ENCODE measurements around the gene PCSK5.
"Not testable (repeated sequence)": the region's sequence is repeated elsewhere in the genome, so short reads cannot be mapped to it uniquely, and the experiment has no call there.

Gene PCSK5

DNA sequence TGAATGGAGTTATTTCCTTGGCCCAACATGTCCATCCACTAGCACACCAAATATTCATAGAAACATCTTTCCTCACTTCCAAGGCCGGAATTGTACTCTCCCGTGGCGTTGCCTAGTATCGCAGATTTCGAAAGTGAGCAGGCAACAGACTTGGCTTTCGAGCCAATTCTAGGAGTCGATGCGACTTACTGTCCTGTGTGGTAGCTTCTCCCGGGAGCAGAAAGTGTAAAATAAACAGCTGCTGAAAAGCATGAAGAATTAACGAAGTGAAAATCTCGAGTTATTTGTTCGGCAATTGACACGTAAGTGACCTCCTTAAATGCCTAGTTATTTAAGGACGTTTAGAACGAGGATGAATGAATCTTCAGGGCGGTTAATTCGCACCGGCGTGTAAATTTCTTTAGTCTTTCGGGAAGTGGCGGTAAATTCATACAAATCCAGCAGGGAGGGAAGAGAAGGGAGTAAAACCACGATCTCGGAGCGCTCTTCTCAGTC lies 449 bp upstream of the PCSK5 start:
- DNase-seq (ENCODE audit: low read depth in 2 of 2): no peak

DNA sequence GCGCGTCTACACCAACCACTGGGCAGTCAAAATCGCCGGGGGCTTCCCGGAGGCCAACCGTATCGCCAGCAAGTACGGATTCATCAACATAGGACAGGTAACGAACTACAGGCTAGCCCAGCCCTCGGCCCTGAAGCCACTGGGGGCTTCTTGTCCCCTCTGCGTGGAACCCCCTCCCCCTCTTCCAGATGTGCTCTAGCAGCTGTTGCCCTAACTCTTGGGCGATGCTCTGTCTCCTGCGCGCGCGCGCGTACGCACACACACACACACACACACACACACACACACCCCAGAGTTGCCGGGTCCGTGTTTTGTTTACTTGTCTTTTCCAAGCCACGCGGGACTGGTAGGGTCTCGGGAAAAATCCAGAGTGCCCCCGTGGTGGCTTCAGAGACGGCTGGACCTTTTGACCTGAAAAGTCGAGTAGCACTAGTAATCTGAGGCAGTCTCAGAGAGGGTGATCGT lies 836 bp downstream of the PCSK5 start:
- DNase-seq (ENCODE audit: low read depth in 2 of 2): no peak

DNA sequence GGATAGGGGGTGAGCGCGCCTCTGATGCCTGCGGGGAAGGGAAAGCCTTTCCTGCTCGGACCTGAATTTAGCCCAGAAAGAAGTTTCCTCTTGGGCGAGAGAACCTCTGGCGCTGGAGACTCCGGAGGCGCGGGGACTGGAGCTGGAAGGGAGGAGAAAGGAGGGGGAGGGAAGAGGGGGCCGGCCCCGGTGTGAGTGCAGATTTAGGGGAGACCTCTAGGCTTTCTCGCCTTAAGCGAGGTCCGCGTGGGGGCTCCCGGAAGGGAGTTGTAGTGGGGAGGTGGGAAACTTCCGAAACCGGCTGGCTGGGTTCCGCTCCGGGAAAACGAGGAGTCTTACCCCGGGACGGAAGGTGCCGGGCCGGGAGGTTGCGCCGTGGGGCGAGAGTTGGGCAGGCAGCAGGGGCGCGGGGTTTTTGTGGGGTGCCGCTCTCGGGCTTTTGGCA lies 1.3 kb downstream of the PCSK5 start:
- DNase-seq (ENCODE audit: low read depth in 2 of 2): no peak

DNA sequence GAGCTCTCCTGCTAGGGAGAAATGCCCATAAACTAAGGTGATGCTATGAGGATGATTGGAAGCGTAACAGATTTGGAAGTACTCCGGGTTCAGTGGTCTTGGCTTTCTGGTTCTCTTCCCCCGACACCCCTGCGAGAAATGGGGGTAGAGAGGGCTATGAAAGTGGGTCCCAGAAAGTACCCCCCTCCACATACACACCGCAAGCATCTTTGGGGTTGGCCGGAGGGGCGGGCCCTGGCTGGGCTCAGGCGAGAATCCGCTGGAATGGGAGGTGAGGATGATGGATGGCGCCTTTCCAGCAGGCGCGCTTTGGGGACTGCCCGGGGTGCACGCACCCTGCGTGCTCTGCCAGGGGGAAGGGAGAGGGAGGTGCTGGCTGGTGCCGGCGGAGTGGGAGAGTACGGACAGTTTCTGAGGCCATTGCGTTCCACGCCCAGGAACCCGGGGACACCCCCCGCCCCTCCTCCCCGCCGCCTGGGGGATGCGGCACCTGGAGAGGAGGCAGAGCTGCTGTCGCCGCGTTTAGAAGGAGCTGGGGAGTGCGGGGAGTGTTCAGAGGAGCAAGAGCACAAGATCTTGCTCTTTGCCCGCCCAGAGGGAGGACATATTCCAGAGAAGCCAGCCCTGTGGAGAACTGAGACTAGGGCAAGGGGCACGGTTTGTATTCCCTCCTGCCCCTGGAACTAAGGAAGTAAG lies 1.9 kb downstream of the PCSK5 start:
- no peak for DNase-seq (ENCODE audit: low read depth in 2 of 2)

DNA sequence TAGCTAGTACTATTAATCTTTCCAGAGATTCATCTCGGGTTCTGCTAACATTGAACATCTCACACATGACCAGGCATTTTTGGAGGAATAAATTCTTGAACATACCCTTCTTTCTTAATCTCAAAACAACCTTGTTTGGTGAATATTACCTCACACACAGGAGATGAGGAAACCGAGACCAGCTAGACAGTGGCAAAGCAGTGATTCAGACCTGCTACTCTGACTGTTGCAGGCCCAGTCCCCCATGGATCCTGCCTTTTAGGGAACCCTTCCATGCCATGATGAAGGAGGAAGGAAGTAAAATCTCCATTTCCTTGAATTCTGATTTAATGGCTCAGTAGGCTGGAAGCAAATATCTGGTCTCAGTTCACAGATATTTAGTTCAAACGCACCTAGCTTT lies 2.6 kb downstream of the PCSK5 start:
- DNase-seq (ENCODE audit: low read depth in 2 of 2): no peak

DNA sequence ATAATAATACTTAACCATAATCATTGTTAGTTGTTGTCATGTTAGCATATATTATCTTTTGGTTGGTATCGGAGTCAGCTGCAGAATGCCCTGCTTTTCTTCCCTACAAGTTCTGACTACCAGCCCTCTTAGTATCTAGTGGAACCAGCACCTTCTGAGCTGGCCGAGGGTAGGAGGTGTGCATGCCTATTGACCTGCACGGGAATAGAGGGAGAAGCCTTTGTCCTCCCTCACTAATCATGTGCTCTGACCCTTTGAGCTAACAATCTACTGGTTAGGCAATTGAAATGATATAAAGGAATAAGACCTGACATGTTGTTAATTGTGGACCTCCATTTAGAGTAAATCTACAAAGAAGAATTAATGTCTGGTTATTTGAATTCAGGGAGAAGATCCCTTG lies 4.1 kb downstream of the PCSK5 start:
- no peak for DNase-seq (ENCODE audit: low read depth in 2 of 2)

DNA sequence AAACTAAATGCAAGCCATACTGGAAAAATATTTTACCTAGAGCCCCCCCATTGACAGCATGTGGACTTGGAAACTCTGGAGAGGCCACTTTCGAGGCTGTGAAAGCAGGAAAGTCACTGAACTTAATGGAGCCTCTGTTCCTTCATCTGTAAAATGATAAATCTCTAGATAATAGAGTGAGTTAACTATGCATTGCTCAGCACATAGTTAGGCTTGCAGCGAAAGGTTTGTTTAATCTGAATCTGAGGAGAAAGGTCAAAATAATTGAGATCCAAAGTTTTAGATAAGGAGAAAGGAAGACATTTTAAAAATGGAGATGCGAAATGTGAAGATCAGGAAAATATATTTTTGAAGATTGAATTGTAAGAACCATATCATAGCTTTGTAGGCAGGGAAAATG lies 4.6 kb downstream of the PCSK5 start:
- no peak for DNase-seq (ENCODE audit: low read depth in 2 of 2)

DNA sequence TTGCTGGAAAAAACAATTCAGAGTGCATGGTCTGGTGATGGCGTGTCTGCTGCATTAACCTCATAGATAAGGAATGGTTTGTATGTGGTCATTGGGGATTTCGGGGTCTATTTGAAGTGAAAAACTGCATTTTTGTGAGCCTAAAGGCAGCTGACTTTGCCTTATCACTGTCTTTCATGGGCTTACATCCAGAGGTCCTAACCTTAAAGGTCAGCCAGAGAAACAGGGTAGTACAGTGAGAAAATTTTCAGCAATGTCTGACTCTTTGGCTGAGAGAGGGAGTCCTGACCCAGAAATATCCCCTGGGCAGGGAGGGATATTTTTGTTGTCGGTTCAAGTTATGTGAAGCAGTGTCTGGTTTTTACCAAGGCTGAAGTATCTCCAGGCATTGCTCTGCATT lies 5.7 kb downstream of the PCSK5 start:
- no peak for DNase-seq (ENCODE audit: low read depth in 2 of 2)

DNA sequence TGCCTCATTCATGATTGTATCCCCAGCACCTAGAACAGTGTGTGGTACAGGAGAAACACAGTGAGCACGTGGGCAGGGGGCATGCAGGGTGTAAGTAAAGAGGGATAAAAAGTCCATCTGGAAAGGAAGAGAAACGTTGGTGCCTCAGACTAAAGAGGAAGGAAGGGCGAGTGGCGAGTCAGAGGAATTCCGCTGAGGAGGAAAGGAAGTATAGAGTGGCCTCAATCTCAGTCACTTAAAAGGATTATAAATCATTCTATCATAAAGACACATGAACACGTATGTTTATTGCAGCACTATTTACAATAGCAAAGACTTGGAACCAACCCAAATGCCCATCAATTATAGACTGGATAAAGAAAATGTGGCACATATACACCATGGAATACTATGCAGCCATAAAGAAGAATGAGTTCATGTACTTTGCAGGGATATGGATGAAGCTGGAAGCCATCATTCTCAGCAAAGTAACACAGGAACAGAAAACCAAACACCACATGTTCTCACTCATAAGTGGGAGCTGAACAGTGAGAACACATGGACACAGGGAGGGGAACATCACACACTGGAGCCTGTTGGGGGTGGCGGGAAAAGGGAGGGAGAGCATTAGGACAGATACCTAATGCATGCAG lies 10.5 kb downstream of the PCSK5 start:
- not testable (repeated sequence) for DNase-seq (ENCODE audit: low read depth in 2 of 2)

DNA sequence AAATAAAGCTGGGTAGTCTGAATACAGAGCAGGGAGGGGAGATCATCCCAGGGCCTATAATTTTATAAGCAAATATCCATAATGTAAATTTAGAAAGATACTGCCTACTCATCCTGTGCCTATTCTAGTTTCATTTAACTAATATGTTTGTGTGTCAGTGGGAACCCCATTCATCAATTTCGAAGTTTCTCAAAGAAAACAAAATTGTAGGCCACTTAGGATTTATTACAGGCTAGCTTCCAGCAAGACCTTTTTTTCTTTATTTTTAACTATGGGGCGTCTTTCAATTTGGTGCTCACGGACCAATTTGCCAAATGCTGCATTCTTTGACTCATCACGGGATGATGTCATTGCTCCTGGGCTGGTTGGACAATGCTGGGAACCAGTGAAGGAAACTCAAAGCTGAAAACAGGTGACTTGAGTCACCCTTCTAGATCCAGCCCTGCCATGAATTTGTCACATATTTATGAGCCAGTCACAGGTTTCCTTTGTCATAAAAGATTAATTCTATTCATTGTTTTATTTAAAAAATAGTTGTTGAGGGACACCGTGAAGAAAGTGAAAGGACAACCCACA lies 13.4 kb downstream of the PCSK5 start:
- DNase-seq (ENCODE audit: low read depth in 2 of 2): no peak

DNA sequence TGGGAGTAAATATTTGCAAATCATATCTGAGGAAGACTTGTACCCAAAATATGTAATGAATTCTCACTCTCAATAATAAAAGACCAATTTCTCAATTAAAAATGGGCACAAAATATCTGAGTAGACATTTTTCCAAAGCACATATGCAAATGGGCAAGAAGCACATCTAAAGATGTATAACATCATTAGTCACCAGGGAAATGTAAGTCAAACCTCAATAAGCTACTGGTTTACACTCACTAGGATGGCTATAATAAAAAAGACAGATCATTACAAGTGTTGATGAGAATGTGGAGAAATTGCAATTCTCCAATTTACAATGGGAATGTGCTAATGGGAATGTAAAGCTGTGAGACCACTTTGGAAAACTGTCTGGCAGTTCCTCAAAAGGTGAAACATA lies 13.9 kb downstream of the PCSK5 start:
- DNase-seq (ENCODE audit: low read depth in 2 of 2): no peak

DNA sequence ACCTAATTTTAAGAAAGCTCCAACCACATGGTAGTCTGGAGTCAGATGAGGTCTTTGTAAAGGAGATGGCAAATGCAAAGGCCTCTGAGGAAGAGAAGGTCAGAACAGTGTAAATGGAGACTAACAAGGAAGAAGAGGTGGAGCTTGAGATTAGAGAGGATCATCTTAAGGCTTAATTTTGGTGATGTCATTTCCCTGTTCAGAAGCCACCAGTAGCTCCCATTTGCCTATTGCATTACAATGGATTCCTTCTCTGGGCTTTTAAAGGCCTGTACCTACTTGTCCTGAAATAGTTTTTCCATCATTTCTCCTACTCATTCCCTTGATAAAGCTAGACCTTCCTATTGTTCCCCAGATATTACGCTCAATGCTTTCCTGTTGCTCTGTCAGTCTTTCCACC lies 16.1 kb downstream of the PCSK5 start:
- no peak for DNase-seq (ENCODE audit: low read depth in 2 of 2)

DNA sequence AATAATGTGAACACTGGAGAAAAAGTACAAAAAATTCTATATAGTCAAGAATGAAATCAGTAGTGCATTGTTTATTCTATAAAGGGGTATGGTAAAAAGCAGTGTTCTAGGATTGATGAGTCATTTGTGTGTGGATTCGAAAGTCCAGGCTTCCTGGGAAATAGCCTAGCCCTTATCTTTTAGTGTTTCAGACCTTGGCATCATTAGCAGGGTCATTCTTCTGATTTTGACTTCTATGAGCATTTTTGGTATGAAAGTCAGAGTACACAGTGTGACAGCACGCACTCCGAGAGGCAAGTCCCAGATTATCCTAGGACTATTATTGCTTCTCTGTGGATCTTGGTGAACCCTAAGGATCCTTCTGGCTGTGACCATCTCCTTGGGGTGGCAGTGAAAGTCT lies 16.9 kb downstream of the PCSK5 start:
- DNase-seq (ENCODE audit: low read depth in 2 of 2): no peak

DNA sequence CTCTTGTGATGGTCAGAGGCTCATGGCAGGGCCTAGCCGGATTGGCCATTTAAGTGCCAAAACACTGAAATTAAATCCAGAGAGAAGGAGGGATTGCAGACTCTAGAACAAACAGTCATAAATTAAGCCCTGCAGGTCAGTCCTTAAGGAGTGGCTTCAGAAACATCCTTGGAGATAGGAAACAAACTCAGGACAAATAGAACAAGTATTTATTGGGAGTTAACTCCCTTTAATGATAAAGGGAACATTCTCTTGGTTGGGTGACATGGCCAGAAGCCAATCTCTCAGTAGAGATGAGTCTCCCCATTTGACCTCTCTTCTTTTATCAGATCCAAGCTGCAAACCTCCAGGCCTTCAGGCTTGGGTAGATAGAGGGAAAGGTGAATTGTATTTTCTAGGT lies 17.4 kb downstream of the PCSK5 start:
- DNase-seq (ENCODE audit: low read depth in 2 of 2): no peak

DNA sequence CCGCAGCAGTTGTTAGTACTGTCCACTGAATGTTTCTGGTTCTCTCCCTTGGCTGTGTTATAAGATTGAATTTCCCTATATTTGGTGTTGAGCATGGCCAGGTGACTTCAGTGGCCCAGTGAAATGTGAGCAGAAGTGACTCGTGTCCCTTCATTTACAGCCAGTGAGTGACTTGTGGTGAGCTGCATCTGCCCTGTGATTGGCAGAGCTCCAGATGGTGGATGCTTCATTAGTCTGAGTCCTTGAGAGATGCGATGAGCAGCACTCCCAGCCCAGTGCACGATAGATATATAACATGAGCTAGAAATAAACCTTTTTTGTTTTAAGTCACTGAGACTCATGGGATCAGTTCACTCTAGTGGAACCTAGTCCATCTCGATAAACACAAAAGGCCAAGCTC lies 19.3 kb downstream of the PCSK5 start:
- no peak for DNase-seq (ENCODE audit: low read depth in 2 of 2)

DNA sequence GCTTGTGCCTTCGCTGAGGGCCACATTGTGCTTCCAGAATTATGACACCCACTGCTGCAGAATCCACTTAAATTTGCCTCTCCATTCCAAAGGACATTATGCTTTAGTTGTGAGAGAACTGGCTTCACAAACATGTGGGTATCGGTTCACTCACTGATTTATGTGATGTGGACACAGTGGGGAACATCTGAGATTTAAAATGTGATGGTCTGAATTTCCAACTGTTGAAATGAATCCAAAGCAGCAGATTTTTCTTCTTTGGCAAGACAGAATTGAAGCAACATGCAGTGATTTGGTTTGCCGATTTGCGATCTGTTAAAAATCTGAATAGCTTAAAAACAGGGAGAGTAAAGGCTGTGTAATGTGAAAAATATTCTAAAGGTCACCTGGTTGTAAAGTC lies 20.3 kb downstream of the PCSK5 start:
- DNase-seq (ENCODE audit: low read depth in 2 of 2): peak in 1 of 2 experiments; percentile 28

DNA sequence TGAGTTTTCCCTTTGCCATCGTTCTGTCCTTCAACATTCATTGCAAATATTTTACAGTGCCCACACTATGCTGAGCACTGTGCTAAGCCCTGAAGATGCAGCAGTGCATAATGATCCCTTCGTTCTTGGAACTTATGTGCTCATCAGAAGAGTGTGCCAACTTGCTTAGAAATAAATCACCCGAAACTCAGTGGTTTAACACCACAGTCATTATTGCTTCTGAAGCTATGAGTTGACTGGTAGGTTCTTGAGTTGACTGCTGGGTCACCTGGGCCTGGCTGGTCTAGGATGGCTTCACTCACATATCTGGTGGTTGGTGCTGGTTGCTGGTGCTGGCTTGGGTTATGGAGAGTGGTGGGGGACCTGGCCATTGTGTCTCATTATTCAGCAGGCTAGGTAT lies 20.9 kb downstream of the PCSK5 start:
- no peak for DNase-seq (ENCODE audit: low read depth in 2 of 2)

DNA sequence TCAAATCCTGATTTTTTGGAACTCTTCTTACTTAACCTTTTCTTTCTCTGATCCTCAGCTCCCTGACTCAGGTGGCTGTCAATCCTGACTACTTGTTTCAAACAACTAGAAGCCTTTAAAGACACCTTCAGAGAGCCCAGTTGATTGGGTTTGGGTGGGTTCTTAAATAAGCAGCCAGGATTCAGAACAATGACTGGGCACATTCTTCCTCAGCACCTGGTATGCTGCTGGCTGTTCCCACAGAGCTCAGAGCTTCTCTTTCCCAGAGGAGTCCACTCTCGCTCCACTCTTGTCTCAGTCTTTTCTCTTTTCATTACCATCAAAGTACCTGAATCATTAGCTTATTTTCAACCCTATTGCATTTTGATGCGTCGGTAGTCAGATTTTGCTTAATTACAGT lies 22.5 kb downstream of the PCSK5 start:
- no peak for DNase-seq (ENCODE audit: low read depth in 2 of 2)

DNA sequence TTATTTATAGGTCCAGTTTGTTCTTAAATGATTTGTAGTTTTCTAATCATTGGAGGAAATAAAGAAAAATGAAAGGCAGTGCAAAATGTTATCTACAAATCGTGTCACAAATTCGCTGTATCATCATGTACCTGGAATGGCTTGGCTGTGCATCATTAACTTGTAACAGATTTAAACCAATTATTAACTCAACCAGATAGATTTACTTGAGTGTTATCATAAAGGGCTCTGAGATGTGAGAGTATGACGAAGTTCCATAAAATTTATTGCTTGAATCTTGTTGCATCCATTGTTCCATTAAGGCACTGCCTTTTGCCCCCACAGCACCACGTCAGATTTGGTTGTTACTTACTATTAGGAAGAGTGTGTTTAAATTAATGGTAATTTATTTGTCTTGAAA lies 23.5 kb downstream of the PCSK5 start:
- DNase-seq (ENCODE audit: low read depth in 2 of 2): no peak

DNA sequence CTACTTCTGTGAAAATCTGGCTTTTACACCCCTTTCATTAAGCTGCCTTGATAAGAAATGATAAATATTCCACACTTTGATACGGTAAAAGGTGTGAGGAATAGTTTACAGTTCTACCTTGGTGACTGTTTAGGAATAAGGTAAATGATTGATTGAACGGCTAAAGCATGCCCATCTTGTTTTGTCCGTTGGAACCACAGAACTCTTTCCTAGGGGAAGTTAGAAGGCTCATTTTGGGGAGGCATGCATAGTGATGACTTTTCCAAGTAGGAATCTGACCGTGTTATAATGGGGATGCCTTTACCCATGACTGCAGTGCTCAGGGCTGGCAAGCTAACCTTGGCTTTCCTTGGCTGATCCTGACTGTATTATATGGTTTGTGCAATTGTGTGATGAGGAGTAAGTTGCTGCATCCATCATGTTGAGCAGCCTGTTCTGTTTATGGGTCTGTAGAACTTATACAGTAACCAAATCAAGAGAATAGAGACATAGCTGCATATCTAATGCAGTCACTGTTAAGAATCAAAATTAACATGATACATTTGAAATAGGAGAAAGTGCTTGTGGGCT lies 24.5 kb downstream of the PCSK5 start:
- DNase-seq (ENCODE audit: low read depth in 2 of 2): no peak

DNA sequence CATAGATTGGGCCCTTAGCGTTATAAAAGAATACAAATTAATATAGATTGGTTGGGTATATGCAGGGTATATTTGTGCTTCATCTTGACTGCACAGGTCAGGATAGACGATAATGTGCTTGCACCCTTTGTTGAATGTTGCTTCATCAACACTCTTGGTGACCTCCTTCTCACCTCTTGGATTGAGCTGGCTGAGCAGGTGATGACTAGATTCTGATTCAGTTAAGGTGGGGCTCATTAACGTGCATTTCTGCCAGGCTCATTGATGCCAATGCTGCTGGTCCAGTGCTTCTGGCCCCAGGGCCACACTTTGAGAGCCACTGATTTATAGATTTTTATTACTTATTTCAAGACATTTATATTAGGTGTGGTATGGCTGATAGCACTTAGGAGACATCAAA lies 27.7 kb downstream of the PCSK5 start:
- no peak for DNase-seq (ENCODE audit: low read depth in 2 of 2)

DNA sequence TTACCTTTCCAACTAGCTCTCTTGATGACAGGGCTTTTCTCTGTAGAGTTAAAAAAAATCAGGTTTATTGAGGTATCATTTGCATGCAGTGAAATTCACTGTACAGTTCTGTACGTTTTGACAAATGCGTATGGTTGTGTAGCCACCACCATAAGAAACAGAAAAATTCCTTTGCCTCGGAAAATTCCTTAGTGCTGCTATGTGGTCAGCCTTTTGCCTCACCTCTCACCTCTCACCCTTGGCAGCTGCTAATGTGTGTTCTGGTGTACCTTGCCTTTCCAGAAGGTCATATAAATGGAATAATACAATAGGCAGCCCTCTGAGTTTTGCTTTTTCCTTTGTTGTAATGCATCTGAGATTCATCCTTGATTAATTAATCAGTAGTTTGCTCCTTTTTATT lies 28.4 kb downstream of the PCSK5 start:
- DNase-seq (ENCODE audit: low read depth in 2 of 2): no peak

All from fibroblast of skin of left biceps (primary cell).